Mucosa of rectum (tissue), 2 donors: Measurements from ENCODE around the gene COMMD9.

ENCODE experiments used
- H3K27ac ChIP-seq, 2 donors: one replicate each; pipeline ENCODE4 v1.7.0; 2013; ENCODE audit warnings: inconsistent platforms in 2 of 2, low read depth in 2 of 2, low read length in 2 of 2
- H3K27me3 ChIP-seq, 2 donors: one replicate each; pipeline ENCODE4 v1.7.0; 2013; ENCODE audit warnings: low read length in 2 of 2; ENCODE audit not compliant: control insufficient read depth in 2 of 2, insufficient read depth in 2 of 2
- H3K36me3 ChIP-seq, 2 donors: one replicate each; pipeline ENCODE4 v1.7.0; 2013; ENCODE audit warnings: low read length in 2 of 2; ENCODE audit not compliant: control insufficient read depth in 2 of 2, insufficient read depth in 2 of 2
- H3K4me1 ChIP-seq, 2 donors: one replicate each; pipeline ENCODE4 v1.7.0; 2013; ENCODE audit warnings: low read length in 2 of 2, mild to moderate bottlenecking in 1 of 2; ENCODE audit not compliant: control insufficient read depth in 2 of 2, insufficient read depth in 2 of 2
- H3K4me3 ChIP-seq, 2 donors: one replicate each; pipeline ENCODE4 v1.7.0; 2013; ENCODE audit warnings: low read length in 2 of 2
- H3K9ac ChIP-seq, 2 donors: one replicate each; pipeline ENCODE4 v1.7.0; 2013; ENCODE audit warnings: low read length in 2 of 2, low read depth in 1 of 2, mild to moderate bottlenecking in 1 of 2
- H3K9me3 ChIP-seq, 2 donors: one replicate each; pipeline ENCODE4 v1.7.0; 2013; ENCODE audit warnings: low read length in 2 of 2; ENCODE audit not compliant: control insufficient read depth in 2 of 2
- donor health status: healthy.
- donor health status: Normal muscosa, but diverticular disease.

The COMMD9 gene

DNA sequence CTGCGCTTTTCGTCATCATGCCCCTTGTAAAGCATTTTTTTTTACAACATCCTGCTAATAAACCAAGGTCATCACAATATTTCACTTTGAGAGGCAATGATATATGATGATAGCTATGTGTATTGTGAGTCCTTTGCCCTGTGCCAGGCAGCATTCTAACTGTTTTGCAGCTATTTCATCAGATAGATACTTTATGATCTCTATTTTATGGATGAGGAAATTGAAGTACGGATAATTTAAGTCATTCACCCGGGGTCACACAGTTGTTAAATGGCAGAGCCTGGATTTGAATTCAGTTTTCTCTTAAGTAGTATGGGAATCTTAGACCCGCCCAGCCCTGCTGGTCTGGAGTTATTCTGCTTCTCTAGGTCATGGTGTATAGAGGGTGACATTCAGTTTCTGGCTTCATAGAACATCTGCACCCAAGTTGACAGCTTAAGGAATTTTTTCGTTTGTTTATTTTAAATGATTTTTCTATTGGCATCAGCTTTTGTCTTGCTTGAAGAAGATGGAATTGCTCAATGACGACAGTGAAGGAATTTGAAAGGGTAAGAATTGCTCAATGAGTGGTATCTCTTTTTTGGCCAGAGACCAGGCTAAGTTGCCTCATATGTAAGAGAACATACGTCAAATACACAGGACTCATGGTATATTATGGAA is 7.8 kb upstream of the COMMD9 start:
- H3K9ac ChIP-seq: no peak overlapping the region
- no peaks in the 10 kb centered on the region for H3K9me3 ChIP-seq
- peak overlapping the region in 1 of 2 donors; percentile 34 for H3K4me3 ChIP-seq
- peaks cover 30 to 32% of the 10 kb centered on the region in 2 donors for H3K4me1 ChIP-seq
- H3K27ac ChIP-seq: peak overlapping the region; percentile 43 to 62
- H3K27me3 ChIP-seq: no peaks in the 10 kb centered on the region
- H3K36me3 ChIP-seq: no peaks in the 10 kb centered on the region

DNA sequence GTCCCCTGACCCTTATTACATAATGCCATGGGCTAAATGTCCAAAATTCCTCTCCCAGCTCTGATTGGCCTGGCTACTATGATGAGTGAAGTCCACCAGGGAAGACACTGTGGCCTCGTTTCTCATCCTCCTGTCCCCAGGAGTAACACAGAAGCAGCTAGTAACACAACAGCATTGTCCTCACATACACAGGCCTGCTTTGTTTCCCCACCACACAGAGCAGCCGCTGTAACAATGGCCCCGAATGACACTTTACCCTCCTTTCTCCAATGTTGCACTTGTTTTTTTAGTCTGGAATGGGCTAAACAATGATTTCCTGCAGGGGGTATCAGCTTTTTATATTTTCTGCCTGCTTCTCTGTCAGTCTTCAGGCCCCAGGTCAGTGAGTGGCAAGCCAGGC is 6.7 kb upstream of the COMMD9 start, which contains the start of gene PRR5L:
PRR5L (plus strand) TSS at position 363 of the 400 bp plus-strand sequence. CDS start 104,834 bp downstream, outside the sequence.
- Histone ChIP-seq H3K9ac (no peak within 1 kb of the TSS), H3K27ac (peak within 1 kb of the TSS; percentile 20 to 62)

DNA sequence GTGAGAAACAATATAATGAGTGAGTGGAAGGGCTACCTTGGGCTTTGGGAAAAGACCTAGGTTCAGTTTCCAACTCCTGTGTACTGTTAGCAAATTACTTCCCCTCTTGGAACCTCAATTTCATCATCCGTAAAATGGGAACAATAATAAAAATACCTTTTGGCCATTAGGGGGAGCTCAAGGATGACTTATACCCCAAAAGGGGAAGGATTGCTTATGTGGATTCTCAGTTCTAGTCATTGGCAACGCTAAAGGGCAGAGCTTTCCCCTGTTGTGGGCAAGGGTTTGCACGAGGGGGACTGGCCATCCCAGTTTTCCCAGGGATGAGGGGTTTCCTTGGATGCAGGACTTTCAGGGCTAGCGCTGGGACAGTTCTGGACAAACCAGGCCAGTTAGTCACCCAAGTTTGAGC is 3.1 kb upstream of the COMMD9 start:
- H3K9me3 ChIP-seq: no peaks in the 10 kb centered on the region
- peaks cover 20% of the 10 kb centered on the region in 2 donors for H3K4me1 ChIP-seq
- peak overlapping the region in 1 of 2 donors; percentile 13 for H3K9ac ChIP-seq
- no peaks in the 10 kb centered on the region for H3K36me3 ChIP-seq
- no peak overlapping the region for H3K27ac ChIP-seq
- H3K27me3 ChIP-seq: no peaks in the 10 kb centered on the region
- no peak overlapping the region for H3K4me3 ChIP-seq

More for the DNA sequence above, 6.7 kb upstream of the COMMD9 start, which contains the start of gene PRR5L:
- peaks cover 25 to 27% of the 10 kb centered on the region in 2 donors for H3K4me1 ChIP-seq
- no peak within 1 kb of the TSS for H3K4me3 ChIP-seq
- no peaks in the 10 kb centered on the region for H3K27me3 ChIP-seq
- no peaks in the 10 kb centered on the region for H3K36me3 ChIP-seq
- no peaks in the 10 kb centered on the region for H3K9me3 ChIP-seq

GRCh38 chr11:36288442-36289225 is 590 bp downstream of the COMMD9 start:
- Histone ChIP-seq H3K36me3 (no peaks in the 10 kb centered on the region), H3K9ac (peak overlapping the region; percentile 65 to 83), H3K27me3 (no peaks in the 10 kb centered on the region), H3K4me1 (peaks cover 13 to 15% of the 10 kb centered on the region in 2 donors), H3K9me3 (no peaks in the 10 kb centered on the region), H3K27ac (peak overlapping the region in 1 of 2 donors; percentile 53), H3K4me3 (peak overlapping the region; percentile 97 to 100)

DNA sequence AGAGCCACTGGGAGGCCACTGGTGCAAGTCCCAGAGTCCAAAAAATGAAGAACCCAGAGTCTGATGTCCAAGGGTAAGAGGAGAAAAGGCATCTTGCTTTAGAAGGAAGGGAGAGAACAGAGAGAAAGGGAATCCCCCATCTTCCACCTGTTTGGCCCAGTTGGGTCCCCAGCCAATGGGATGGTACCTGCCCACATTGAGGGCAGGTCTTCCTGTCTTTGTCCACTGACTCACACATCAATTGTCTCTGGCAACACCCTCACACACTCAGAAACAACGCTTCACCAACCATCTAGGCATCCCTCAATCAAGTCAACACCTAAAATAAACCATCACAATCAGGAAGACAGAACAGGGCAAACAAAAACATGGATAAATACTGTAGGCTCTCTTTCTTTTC is 6.3 kb downstream of the COMMD9 start:
- Histone ChIP-seq H3K9ac (no peak overlapping the region), H3K4me3 (no peak overlapping the region), H3K9me3 (no peaks in the 10 kb centered on the region), H3K4me1 (peaks cover 1 to 2% of the 10 kb centered on the region in 2 donors), H3K27me3 (no peaks in the 10 kb centered on the region), H3K36me3 (peaks cover 14 to 15% of the 10 kb centered on the region in 2 donors), H3K27ac (no peak overlapping the region)

DNA sequence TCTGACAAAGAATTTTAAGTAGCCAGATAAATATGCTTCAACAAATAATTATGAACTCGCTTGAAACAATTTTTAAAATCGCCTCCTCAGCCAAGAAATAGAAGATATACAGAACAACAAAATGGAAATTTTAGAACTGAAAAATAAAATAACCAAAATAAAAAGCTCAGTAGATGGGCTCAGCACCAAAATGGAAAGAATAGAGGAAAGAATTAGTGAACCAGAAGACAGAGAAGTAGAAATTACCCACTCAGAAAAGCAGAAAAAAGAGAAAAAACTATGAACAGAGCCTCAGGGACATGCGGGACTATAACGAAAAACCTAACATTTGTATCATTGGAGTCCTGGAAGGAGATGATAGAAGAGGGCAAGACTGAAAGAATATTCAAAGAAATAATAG is 7.4 kb downstream of the COMMD9 start:
- Histone ChIP-seq H3K9ac (no peak overlapping the region), H3K4me1 (no peaks in the 10 kb centered on the region), H3K27me3 (no peaks in the 10 kb centered on the region), H3K9me3 (no peaks in the 10 kb centered on the region), H3K27ac (no peak overlapping the region), H3K4me3 (no peak overlapping the region), H3K36me3 (peaks cover 15 to 17% of the 10 kb centered on the region in 2 donors)

DNA sequence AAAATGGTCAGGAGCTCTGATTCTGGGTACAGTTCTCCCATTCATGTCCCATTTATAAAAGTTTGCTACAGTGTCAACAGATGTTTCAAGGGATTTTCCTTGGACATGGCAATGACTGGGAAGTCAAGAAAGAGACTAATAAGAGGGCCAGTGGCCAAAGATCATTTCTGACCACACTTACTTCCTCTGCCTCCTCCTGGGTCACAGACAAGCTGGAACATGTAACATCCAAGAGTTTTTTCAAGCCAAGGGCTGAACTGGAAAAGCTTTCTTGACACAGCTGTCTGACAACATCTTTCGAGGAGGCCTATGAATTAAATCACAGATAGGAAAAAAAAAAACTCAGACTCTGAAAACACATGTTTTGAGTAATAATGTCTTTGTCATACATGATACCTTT is 8.7 kb downstream of the COMMD9 start:
- Histone ChIP-seq H3K27ac (no peak overlapping the region), H3K9me3 (no peaks in the 10 kb centered on the region), H3K9ac (no peak overlapping the region), H3K27me3 (no peaks in the 10 kb centered on the region), H3K36me3 (peaks cover 24 to 25% of the 10 kb centered on the region in 2 donors), H3K4me1 (no peaks in the 10 kb centered on the region), H3K4me3 (no peak overlapping the region)

- no peaks in the 10 kb centered on the region for H3K9me3 ChIP-seq
- H3K27ac ChIP-seq: no peak overlapping the region
- H3K27me3 ChIP-seq: no peaks in the 10 kb centered on the region
- H3K36me3 ChIP-seq: peaks cover 28 to 39% of the 10 kb centered on the region in 2 donors
- H3K4me1 ChIP-seq: no peaks in the 10 kb centered on the region
- no peak overlapping the region for H3K4me3 ChIP-seq
- H3K9ac ChIP-seq: no peak overlapping the region
These were observed 10.5 kb downstream of the COMMD9 start for GRCh38 chr11:36278531-36279282.

- Histone ChIP-seq H3K36me3 (peaks cover 30 to 55% of the 10 kb centered on the region in 2 donors), H3K9ac (no peak overlapping the region), H3K4me3 (no peak overlapping the region), H3K27me3 (no peaks in the 10 kb centered on the region), H3K9me3 (no peaks in the 10 kb centered on the region), H3K4me1 (no peaks in the 10 kb centered on the region), H3K27ac (no peak overlapping the region)
These were observed 14.8 kb downstream of the COMMD9 start for GRCh38 chr11:36274414-36274813.

GRCh38 chr11:36273110-36273509 is 16.1 kb downstream of the COMMD9 start:
- H3K4me1 ChIP-seq: no peaks in the 10 kb centered on the region
- H3K9me3 ChIP-seq: no peaks in the 10 kb centered on the region
- H3K9ac ChIP-seq: no peak overlapping the region
- no peaks in the 10 kb centered on the region for H3K27me3 ChIP-seq
- H3K36me3 ChIP-seq: peaks cover 20 to 45% of the 10 kb centered on the region in 2 donors
- H3K27ac ChIP-seq: no peak overlapping the region
- no peak overlapping the region for H3K4me3 ChIP-seq
